HG02938 (cell line): Measurements from ENCODE around the gene CYSRT1.
"Not testable (repeated sequence)": the region's sequence is repeated elsewhere in the genome, so short reads cannot be mapped to it uniquely, and the experiment has no call there.

Experiments used
- ATAC-seq: cut with Tn5 transposase; IDR thresholded peaks from one replicate; pipeline ENCODE4 v1.9.1; 2021; ENCODE audit warnings: mild to moderate bottlenecking, moderate library complexity; ENCODE audit not compliant: unreplicated experiment

The CYSRT1 gene

GRCh38 chr9:137235424-137236237, 10.7 kb downstream of the CYSRT1 start:
- ATAC-seq = no peak

GRCh38 chr9:137236238-137236935, 11.4 kb downstream of the CYSRT1 start:
- ATAC-seq = no peak

GRCh38 chr9:137236936-137237421, 12.0 kb downstream of the CYSRT1 start:
- ATAC-seq = no peak

- no peak for ATAC-seq
These were observed 13.1 kb downstream of the CYSRT1 start for GRCh38 chr9:137237759-137238726.

- not testable (repeated sequence) for ATAC-seq
These were observed 14.7 kb downstream of the CYSRT1 start for GRCh38 chr9:137239541-137240200.

- peak; percentile 17 for ATAC-seq
These were observed 15.4 kb downstream of the CYSRT1 start for GRCh38 chr9:137240318-137240840.

GRCh38 chr9:137240841-137241489, 16.0 kb downstream of the CYSRT1 start, which contains the start of gene TUBB4B:
TSS of gene TUBB4B (plus strand) at chr9:137241287. CDS start at chr9:137241361, 74 bp downstream.
- peak; percentile 79 for ATAC-seq

GRCh38 chr9:137241490-137242268, 16.7 kb downstream of the CYSRT1 start:
- ATAC-seq = no peak

GRCh38 chr9:137242269-137243203, 17.6 kb downstream of the CYSRT1 start:
- ATAC-seq = no peak

- ATAC-seq = not testable (repeated sequence)
These were observed 18.3 kb downstream of the CYSRT1 start for GRCh38 chr9:137243266-137243625.

- no peak for ATAC-seq
These were observed 18.9 kb downstream of the CYSRT1 start for GRCh38 chr9:137243626-137244485.

- ATAC-seq = no peak
These were observed 19.8 kb downstream of the CYSRT1 start for GRCh38 chr9:137244486-137245449.

- no peak for ATAC-seq
These were observed 20.8 kb downstream of the CYSRT1 start for GRCh38 chr9:137245450-137246421.

GRCh38 chr9:137247135-137247915, 22.4 kb downstream of the CYSRT1 start:
- no peak for ATAC-seq
